GM19023 (cell line): ENCODE data around the gene FBXL19.

Experiments used
- ATAC-seq: cut with Tn5 transposase; IDR thresholded peaks from one replicate; pipeline ENCODE4 v1.9.1; 2021; ENCODE audit warnings: mild to moderate bottlenecking, moderate library complexity; ENCODE audit not compliant: unreplicated experiment

The FBXL19 gene

GRCh38 chr16:30984669-30985400 lies 61.5 kb downstream of the FBXL19 start, which contains the start of gene HSD3B7:
TSS of gene HSD3B7 (plus strand) at chr16:30985207. CDS start at chr16:30985659, 452 bp downstream.
- ATAC-seq: no peak

GRCh38 chr16:30985401-30986128 lies 62.2 kb downstream of the FBXL19 start:
- ATAC-seq: no peak

- no peak for ATAC-seq
Measured at GRCh38 chr16:30986129-30986991, 63.0 kb downstream of the FBXL19 start.

DNA sequence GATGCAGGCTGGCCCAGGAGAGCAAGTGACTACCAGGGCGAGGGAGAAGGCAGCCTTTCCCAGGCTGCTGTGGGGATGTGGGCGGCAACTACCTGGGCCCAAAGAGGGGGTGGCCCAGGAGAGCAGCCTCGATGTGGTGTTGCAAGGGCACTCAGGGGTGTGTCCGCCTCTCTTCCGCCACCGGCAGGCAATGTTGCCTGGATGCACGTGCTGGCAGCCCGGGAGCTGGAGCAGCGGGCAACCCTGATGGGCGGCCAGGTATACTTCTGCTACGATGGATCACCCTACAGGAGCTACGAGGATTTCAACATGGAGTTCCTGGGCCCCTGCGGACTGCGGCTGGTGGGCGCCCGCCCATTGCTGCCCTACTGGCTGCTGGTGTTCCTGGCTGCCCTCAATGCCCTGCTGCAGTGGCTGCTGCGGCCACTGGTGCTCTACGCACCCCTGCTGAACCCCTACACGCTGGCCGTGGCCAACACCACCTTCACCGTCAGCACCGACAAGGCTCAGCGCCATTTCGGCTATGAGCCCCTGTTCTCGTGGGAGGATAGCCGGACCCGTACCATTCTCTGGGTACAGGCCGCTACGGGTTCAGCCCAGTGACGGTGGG lies 64.3 kb downstream of the FBXL19 start:
- no peak for ATAC-seq

- ATAC-seq: no peak
Measured at GRCh38 chr16:30989469-30990047, 66.2 kb downstream of the FBXL19 start.

DNA sequence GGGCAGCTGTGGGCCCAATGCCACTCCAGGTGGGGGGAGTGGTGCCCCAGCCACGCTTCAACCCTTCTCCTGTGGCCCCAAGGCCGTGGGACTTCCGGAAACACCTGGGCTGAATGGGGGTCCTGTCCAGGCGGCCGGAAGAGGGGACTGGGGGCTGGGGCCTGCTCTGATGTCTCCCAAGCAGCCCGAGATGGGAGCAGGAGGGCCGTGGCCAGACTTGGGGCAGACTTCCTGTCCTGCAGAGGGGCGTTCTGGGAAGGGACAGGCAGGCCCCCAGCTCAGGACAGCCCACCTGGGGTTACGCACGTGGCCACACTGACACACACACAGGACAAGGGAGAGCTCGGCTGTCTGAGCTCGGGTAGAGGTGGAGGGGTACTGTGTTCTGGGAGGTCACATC lies 66.7 kb downstream of the FBXL19 start:
- no peak for ATAC-seq

GRCh38 chr16:30991052-30991451 lies 67.7 kb downstream of the FBXL19 start:
- no peak for ATAC-seq

GRCh38 chr16:30992276-30992780 lies 69.0 kb downstream of the FBXL19 start:
- no peak for ATAC-seq

- ATAC-seq: no peak
Measured at GRCh38 chr16:30992931-30993816, 69.8 kb downstream of the FBXL19 start.

DNA sequence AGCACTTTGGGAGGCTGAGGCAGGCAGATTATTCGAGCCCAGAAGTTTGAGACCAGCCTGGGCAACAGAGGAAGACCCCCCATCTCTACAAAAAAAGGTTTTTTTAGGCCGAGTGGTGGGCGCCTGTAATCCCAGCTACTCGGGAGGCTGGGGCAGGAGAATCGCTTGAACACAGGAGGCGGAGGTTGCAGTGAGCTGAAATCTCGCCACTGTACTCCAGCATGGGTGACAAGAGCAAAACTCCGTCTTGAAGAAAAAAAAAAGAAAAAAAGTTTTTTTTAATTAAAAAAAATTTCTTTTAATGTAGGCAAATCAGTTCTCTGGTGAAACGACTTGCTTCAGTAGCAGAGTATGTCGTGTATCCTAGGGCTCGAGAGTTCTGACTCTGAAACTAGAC lies 72.6 kb downstream of the FBXL19 start:
- no peak for ATAC-seq

- ATAC-seq: no peak
Measured at GRCh38 chr16:30996324-30996984, 73.1 kb downstream of the FBXL19 start.

- ATAC-seq: peak; percentile 77
Measured at GRCh38 chr16:30996985-30997724, 73.8 kb downstream of the FBXL19 start.

DNA sequence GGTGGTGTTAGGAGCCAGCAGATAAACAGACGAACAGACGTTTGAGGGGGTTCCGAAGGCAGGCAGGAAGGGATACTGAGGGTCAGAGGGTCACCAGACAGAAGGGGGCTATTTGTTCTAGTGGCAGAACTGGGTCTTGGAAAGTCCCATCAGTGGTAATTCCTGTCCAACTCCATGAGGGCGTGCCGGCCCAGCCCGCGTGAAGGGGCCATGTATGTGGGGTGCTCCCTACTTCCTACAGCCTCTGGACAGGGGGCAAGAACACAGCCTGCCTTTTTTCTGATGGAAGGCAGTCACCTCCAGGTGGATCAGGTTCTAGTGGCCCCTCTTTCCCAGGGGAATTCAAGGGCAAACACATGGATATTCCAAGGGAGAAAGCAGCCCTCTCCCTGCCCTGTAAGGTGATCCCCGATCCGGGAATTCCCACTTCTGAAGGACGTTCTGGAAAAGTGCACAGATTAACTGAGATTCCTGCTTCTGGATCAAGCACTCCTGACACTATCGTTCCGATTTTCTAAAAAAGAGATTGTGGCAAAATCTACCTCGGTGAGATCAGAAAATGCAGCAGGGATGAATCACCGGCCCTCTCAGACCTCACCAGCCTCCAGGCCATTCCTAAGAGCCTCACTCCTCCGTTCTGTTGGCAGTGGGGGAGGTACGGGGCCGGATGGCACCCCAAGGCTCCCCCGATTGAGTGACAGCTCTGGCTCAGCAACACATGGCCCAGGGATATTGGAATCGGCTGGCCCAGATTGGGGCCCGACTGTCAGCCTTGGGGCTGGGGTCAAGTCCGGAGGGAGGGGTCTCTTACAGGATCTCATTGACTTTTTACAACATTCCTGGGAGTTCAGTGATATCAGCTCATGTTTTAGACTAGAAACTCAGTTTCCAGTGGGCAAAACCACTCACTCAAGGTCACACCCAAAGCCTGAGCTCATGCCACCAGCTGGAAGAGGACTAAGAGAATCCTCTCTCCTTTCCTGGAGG lies 74.6 kb downstream of the FBXL19 start:
- no peak for ATAC-seq
